Measurements from ENCODE around the gene PCID2.

DNA sequence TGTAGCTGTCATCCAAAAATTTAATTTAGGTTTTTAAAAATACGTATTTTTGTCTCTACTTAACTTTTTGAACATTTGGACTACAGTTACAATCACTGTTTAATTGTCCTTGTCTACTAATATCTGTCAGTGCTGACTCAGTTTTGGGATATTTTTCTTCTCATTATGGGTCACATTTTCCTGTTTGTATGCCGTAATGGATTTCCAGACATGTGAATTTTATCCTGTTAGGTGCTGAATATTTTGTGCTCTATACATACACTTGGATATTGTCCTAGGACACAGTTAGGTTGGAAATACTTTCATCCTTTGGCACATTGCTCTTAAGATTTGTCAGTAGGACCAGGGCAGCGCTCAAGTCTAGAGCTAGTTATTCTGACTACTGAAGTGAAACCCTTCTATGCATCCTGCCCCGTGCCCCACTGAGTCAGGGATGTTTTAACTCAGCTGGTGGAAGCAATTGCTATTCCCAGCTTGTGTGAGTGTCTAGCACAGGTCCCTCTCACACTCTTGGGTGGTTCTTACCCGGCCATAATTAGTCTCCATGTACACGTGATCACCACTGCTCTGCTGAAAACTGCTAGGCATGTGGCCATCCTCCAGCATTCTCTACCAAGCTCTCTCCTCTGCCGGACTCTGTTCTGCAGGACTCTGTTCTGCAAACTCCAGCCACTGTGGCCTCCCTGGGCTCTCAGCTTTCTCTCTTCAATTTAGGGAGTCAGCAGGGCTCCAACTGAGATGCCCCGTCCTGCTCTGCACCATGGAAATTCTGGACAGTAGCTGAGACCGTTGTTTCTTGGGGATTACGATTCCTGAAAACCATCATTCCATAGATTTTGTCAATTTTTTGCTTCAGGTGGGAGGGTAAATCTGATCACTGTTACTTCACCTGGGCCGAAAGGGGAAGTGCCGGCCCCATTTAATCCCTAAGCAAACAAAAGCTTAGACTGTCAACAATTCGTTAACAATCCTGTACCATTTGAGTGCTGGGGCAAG lies 38.9 kb downstream of the PCID2 start:
- TF ChIP-seq MYC (IDR thresholded peaks at IDR 0.05; ENCODE audit: low read depth, low read length) (no peak), CTCF (IDR thresholded peaks at IDR 0.05; ENCODE audit: low read depth, low read length) (no peak)
